HG03575 (cell line): ENCODE data around the gene TMOD1.
"Not testable (repeated sequence)": the region's sequence is repeated elsewhere in the genome, so short reads cannot be mapped to it uniquely, and the experiment has no call there.

Experiments
- ATAC-seq: cut with Tn5 transposase; IDR thresholded peaks from one replicate; pipeline ENCODE4 v1.9.1; 2021; ENCODE audit not compliant: unreplicated experiment, insufficient number of reproducible peaks, low FRiP score; ENCODE audit errors: extremely low read depth

Gene TMOD1

GRCh38 chr9:97574921-97575672 lies 73.6 kb downstream of the TMOD1 start:
- ATAC-seq, result not testable (repeated sequence)

- no peak for ATAC-seq
These were observed 74.3 kb downstream of the TMOD1 start for GRCh38 chr9:97575673-97576200.

- ATAC-seq, result no peak
These were observed 75.6 kb downstream of the TMOD1 start for GRCh38 chr9:97577051-97577450.

GRCh38 chr9:97578846-97579245 lies 77.4 kb downstream of the TMOD1 start:
- ATAC-seq, result no peak

- no peak for ATAC-seq
These were observed 78.4 kb downstream of the TMOD1 start for GRCh38 chr9:97579914-97580313.

GRCh38 chr9:97581590-97581989 lies 80.1 kb downstream of the TMOD1 start:
- not testable (repeated sequence) for ATAC-seq

GRCh38 chr9:97584778-97585177 lies 83.3 kb downstream of the TMOD1 start:
- ATAC-seq, result not testable (repeated sequence)

GRCh38 chr9:97586909-97587308 lies 85.4 kb downstream of the TMOD1 start:
- ATAC-seq, result not testable (repeated sequence)

- no peak for ATAC-seq
These were observed 90.1 kb downstream of the TMOD1 start for GRCh38 chr9:97591535-97591934.

GRCh38 chr9:97592126-97592525 lies 90.7 kb downstream of the TMOD1 start:
- no peak for ATAC-seq

GRCh38 chr9:97593960-97594359 lies 92.5 kb downstream of the TMOD1 start:
- ATAC-seq, result no peak

- no peak for ATAC-seq
These were observed 93.0 kb downstream of the TMOD1 start for GRCh38 chr9:97594381-97594921.

- no peak for ATAC-seq
These were observed 95.4 kb downstream of the TMOD1 start for GRCh38 chr9:97596906-97597305.

GRCh38 chr9:97598461-97599288 lies 97.2 kb downstream of the TMOD1 start:
- ATAC-seq, result peak; percentile 72

GRCh38 chr9:97599314-97599846 lies 97.9 kb downstream of the TMOD1 start:
- ATAC-seq, result no peak

- ATAC-seq, result no peak
These were observed 99.2 kb downstream of the TMOD1 start for GRCh38 chr9:97600531-97601227.

GRCh38 chr9:97601228-97601898 lies 99.9 kb downstream of the TMOD1 start:
- ATAC-seq, result no peak

- no peak for ATAC-seq
These were observed 101.0 kb downstream of the TMOD1 start for GRCh38 chr9:97602430-97602829.
